ENCODE data around the gene SRRM3. TPM values are rescaled to one million over a fixed set of nuclear protein-coding genes. Genes with fewer than 3 reads are reported as not detected.

Gene SRRM3
- total RNA-seq, 1 experiment from 2014 or later: 12.7 TPM

GRCh38 chr7:76316984-76317781 is 115.5 kb downstream of the SRRM3 start:
- peak overlapping the region; percentile 96 for H3K4me2 ChIP-seq (ENCODE audit: low read length)
- BruUV-seq (replicated peaks): no TSS peak
- no peak for TF ChIP-seq CBX3 (IDR thresholded peaks at IDR 0.05; ENCODE audit: low read depth)
- TF ChIP-seq POLR2AphosphoS5 (IDR thresholded peaks at IDR 0.05; ENCODE audit: low read depth, low read length): no peak
- no peak for TF ChIP-seq FOSL1 (IDR thresholded peaks at IDR 0.05; ENCODE audit: low read depth)
- no peak for TF ChIP-seq MAX (IDR thresholded peaks at IDR 0.05)
- TF ChIP-seq JUND (IDR thresholded peaks at IDR 0.05): no peak
- TF ChIP-seq EZH2phosphoT487 (IDR thresholded peaks at IDR 0.05; ENCODE audit: borderline replicate concordance): no peak
- no peak for TF ChIP-seq CTCF (IDR thresholded peaks at IDR 0.05 in 2 of 3, conservative IDR thresholded peaks at IDR 0.05 in 1 of 3; ENCODE audit: borderline replicate concordance in 1 of 3, insufficient read depth in 1 of 3, low read depth in 2 of 3, low read length in 2 of 3)
- no peak for TF ChIP-seq EGR1 (IDR thresholded peaks at IDR 0.05; ENCODE audit: low read depth)
- TF ChIP-seq REST (IDR thresholded peaks at IDR 0.05; ENCODE audit: low read depth): no peak
- no peak for TF ChIP-seq ZNF274 (IDR thresholded peaks at IDR 0.05; ENCODE audit: low read depth, low read length)
- TF ChIP-seq CEBPB (IDR thresholded peaks at IDR 0.05; ENCODE audit: low read depth): no peak
- H3K9me3 ChIP-seq (ENCODE audit: control insufficient read depth in 1 of 2, insufficient read depth in 1 of 2, low read depth in 1 of 2, low read length in 2 of 2): no peaks in the 10 kb centered on the region
- no peaks in the 10 kb centered on the region for H3K9me2 ChIP-seq (ENCODE audit: insufficient read depth)
- peak overlapping the region; percentile 73 for H3K27ac ChIP-seq (ENCODE audit: low read depth, low read length)
- H3K27me3 ChIP-seq (ENCODE audit: insufficient read depth, low read length): no peaks in the 10 kb centered on the region
- peaks cover 0 to 7% of the 10 kb centered on the region in 2 experiments; a peak in 1 of 4 replicates for H3K36me3 ChIP-seq (ENCODE audit: control insufficient read depth in 1 of 2, insufficient read depth in 2 of 2, low read length in 2 of 2)
- POLR2A ChIA-PET: interaction anchor here (1.3 to 3.0 kb wide), 4 partner anchors 10 to 42 kb away, joined by 3 to 8 read pairs (median 4); partner anchors contain the start of gene YWHAG
- H3K4me3 ChIP-seq (replicated peaks in 1 of 2; ENCODE audit: low read depth in 1 of 2, low read length in 2 of 2): peak overlapping the region; percentile 68 to 75
- ATAC-seq: no peak
- peaks cover 6% of the 10 kb centered on the region; the same call in 1 of the 2 replicates for H3K79me2 ChIP-seq (ENCODE audit: insufficient read depth, low read length)
- no peak overlapping the region for H2AFZ ChIP-seq (ENCODE audit: low read depth, low read length, poor library complexity, severe bottlenecking)
- no peaks in the 10 kb centered on the region; the same call in 1 of the 2 replicates for H4K20me1 ChIP-seq (ENCODE audit: insufficient read depth)
- intact Hi-C loops (cut with micrococcal nuclease): no loop called here
- peak overlapping the region; percentile 81 for H3K9ac ChIP-seq (ENCODE audit: low read length)
- RAD21 ChIA-PET (ENCODE audit: low non-redundant PET in 1 of 2, low total read pairs in 2 of 2, uncharacterized antibody in 2 of 2, unreplicated experiment in 2 of 2): no interaction called here
- peaks cover 27 to 45% of the 10 kb centered on the region in 2 experiments for H3K4me1 ChIP-seq (ENCODE audit: control insufficient read depth in 1 of 2, insufficient read depth in 2 of 2, low read length in 2 of 2)
- CTCF ChIA-PET: interaction anchor here (1.1 to 3.6 kb wide), 3 partner anchors 25 to 139 kb away, joined by 3 to 20 read pairs (median 4); no protein-coding TSS in a partner anchor
- no peak for DNase-seq (ENCODE audit: low read depth, low spot score)

Measured in HCT116 (cell line).